HG02759 (cell line): ENCODE data around the gene B9D2.

Experiments used
- ATAC-seq: cut with Tn5 transposase; IDR thresholded peaks from one replicate; pipeline ENCODE4 v1.9.1; 2021; ENCODE audit warnings: mild to moderate bottlenecking, moderate library complexity; ENCODE audit not compliant: unreplicated experiment

B9D2 gene

DNA sequence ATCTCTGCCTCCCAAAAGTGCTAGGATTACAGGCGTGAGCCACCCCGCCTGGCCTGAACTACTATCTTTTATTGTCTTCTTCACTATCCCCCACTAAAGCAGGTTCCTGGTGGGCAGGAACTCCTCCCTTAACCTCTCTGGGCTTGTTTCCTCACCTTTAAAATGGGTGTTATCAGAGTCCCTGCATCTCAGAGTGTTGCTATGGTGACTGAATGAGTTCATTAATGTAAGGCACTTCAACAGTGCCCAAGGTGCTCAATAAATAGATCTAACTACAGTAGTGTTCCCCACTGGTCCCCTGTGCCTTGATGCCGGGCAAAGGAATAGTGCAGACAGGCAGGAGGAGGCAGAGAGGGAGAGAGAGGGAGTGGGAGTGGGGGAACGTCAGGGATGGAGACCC lies 33.5 kb downstream of the B9D2 start:
- ATAC-seq, result no peak

DNA sequence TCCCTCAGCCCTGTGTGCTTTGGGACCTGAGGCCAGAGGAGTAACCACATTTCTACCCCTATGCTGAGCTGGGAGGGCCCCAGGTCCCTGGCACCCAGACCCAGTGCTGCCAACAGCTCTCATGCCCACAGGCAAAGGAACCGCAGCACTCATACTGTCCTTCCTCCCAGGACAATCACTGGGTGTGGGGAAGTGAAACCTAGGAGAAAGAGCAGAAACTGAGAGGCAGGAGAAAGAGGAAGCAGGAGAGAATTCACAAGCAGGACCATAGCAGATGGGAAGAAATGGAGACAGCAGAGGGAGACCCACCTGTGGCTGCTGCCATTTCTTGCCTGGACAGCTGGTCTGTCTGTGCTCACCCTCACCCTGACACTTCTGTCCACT lies 35.1 kb downstream of the B9D2 start:
- ATAC-seq, result no peak

DNA sequence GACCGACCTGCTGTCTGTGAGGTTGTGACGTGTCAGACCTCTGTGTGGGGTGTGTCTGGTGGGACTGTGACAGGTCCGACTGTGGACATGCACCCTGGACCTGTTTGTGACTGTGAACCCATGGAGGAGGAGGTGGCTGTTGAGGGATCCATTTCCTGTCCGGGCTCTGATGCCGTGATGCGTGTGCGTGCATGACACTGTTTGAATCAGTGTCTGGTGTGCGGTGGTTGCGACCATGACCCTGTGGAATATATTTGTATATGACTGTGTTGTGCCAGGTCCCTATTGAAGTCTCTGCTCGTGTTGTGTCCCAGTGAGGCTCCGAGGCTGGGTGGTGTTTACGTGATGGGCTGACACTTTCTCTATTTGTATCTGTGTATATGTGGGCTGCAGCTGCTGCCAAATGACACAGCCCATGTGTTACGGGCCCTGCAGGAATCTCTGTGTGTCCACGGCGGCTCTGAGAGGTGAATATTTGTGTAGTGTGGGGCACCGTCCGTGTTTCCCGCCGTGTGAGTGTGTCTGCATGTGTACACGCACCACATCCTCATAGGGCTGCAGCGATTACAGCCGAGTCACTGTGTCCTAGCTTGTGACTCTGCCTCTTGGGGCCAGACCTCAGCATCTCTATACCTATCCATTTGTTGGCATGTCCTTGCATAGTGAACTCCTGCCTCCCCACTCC lies 35.6 kb downstream of the B9D2 start:
- peak; percentile 3 for ATAC-seq

DNA sequence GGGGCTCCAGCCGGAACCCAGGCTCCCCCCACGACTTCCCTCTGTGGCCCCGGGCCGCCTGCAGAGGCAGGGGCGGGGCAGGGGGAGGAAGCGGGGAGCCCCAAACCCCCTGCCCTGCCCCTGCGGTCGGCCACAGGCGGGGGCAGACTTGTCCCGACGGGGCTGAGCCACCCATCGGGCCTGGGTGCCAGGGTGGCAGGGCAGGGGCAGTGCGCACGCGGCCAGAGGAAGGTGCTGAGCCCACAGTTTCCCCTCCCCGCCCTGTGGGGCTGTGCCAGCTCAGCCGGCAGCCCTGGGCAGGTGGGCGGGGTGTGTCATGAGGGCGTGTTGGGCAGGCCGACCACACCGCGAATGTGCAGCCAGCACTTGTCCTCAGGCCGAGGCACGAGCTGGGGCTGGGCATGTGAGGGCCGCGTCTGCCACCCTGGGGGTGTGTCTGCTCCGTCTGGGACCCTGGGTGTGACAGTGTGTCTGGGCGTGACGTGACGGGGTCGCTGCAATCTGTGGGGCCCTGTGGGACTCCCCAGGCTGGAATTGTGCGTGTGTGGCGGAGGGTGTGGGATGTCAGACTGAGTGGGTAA lies 36.3 kb downstream of the B9D2 start:
- peak; percentile 61 for ATAC-seq

DNA sequence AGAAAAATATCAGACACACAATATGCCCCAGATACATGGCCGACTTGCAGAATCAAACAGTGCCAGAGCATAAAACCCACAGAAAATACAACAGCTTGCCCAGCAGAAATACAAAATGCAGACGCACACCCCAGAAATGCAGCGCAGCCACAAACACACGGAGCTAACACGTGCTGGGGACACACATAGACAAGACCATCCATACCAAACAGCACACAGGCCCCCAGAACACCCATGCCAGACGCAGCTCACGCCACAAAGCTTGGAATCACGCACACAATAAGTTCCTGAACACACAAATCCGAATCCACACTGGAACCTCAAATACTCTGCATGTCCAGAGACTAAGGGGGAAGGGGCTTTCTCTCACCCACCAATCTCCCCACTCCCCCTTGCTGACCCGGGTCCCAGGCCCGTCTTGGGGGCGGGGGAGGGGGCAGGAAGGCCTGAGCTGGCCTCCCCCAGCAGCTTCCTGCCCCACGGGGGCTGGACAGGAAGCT lies 36.8 kb downstream of the B9D2 start:
- ATAC-seq, result no peak

DNA sequence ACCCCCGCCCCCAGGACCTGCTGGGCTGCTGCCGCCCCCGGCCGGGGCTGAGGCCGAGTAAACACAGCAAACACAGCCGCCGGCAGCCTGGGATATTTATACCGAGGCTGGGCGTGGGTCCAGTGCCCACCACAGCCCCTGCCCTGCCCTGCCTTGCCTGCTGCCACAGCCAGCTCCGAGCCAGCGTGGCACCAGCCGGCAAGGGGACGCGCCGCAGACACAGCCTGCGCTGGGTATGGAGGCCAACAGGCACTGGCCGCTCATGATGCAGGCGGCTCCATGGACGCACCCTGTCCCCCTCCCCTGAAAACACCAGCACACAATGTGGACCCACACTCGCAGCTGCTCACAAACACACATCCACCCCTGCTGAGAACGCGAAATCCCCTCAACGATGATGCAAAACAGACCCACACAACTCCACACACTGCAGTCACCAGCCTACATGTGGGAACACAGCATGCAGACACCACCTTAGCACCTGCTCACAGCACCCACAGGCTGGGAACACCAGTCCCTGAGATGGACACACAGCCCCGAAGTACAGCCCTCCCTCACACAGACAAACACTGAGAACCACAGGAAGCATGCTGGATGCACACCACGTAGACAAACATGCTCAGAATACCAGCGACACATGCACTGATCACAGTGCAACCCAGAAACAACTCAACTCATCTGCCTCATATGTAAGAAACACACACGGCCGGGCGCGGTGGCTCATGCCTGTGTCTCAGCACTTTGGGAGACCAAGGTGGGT lies 37.8 kb downstream of the B9D2 start:
- ATAC-seq, result peak; percentile 27

DNA sequence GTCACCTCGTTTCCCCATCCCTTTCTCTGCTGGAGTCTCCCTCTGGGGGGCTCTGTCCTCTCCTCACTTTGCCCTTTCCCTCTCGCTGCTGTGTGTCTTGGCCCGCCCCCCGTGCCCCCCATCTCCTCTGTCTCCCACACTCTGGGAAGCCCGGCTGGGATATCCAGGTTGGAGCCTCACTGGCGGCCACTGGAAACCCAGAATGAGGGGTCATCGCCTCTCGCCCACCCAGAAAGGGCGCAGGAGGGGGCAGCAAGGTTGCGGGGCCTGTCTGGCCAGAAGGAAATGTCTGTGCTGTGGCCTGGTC lies 38.4 kb downstream of the B9D2 start:
- ATAC-seq, result no peak

DNA sequence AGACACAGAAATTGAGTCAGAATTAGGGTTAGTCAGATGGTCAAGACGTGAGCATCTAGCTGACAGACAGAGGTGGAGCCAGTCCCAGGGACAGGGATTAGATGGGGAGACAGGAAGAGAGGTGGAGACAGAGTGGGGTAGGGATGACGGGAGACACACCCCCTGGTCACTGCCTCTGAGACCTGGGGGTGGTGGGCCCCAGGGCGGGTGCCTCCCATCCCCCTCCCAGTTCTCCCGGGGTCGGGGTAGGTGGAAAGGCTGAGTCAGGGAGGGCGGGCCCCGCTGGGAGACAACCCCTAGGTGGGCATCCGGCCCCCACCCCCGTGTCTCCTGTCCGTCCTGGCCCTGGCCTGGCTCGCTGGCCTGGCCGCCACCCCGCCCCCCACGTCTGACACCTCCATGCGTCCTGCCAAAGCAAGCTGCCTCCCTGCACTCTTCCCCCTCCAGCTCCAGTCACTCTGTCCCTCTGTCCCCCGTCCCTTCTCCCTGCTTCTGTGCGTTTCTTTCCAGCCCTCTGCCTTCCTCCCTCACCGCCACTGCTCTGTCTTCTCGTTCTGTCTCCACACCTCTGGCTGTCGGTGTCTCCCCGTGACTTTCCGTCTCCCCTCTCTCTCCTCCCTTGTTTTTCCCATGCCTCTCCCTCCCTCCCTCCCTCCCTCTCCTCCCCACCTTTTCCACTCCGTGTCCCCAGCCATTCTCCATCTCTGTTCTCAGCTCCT lies 38.9 kb downstream of the B9D2 start:
- ATAC-seq, result no peak

DNA sequence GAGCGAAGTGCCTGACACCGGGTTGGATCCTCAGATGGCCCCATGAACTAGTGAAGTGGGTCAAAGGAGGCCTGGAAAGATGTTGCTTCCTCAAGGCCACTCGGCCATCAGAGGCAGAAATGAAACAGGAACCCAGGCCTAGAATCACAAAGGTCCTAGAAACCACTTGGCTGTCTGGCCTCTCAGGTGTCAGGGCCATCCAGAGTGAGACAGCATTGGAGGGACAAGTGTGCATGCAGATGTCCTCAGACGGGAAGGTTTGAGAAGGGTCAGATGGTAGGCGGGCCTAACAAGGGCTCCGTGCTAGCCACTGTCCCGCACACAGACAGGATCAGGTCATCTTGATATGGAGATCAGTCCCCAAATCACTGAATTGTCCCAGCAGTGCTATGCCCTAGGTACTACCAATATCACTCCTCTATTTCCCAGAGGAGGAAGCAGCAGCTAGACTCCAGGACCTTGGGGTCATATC lies 39.7 kb downstream of the B9D2 start:
- no peak for ATAC-seq

DNA sequence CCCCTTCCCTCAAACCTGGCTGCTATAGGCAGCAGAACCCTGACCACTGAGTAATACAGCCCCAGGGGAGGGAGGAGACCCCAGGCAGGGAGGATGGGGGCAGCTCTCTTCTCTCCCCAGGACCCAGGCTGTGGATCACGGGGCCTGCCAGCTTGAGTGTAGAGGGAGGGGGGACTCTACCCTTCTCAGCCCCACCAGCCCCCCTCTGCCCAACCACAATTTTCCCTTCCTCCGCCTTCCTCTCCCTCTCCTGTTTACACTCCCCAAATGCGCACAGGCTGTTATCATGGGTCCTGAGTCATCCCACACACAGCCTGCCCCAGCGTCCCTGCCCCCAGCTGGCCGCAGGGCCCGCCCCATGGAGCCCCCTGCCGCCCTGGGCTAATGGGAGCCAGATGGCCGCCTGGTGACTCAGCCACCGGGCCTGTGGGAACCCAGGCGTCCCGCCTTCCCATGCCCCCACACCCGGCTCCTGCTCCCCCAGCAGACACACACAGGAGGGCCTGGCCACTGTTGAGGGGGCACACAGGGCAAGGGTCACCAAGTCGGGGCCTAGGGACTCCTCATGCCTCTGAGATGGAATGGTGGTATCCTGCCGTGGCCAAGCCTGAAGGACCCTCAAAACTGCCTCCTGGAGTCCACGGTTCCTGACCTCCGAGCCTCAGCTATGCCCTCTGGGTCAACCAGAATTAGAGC lies 40.4 kb downstream of the B9D2 start:
- no peak for ATAC-seq

DNA sequence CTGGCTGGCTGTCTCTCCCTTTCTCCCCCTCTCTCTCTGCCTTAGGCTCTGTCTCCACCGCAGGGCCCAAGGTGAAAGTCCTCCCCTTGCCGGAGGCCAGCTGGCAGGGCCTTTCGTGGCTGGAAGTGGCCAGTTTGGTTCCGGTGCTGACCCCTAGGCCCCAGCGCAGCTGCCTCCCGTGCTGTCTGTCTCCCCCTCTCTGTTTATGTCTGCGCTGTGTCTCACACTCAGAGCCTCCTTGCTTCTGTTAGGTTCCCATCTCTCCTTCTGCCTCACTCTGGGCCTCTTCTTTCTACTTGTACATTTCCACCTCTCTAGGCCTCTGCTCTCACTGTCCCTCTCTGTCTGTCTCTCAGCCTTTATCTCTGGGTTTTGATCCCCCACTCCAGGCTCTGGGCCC lies 40.9 kb downstream of the B9D2 start:
- ATAC-seq, result no peak

DNA sequence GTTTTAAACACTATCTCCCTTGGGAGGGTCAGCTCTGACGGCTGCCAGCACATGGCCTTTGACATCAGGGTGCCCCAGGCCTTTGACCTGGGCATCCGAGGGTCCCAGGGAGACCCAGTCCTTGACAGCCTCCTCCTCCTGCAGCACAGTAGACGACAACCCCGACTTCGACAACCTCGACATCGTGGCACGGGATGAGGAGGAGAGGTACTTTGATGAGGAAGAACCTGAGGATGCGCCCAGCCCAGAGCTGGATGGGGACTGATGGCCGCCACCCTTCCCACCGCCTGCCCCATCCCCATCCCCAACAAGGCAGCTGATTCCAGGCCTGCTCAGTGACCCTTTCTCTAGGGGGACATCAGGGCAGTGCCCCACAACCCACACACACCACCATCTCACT lies 41.5 kb downstream of the B9D2 start:
- ATAC-seq, result no peak

DNA sequence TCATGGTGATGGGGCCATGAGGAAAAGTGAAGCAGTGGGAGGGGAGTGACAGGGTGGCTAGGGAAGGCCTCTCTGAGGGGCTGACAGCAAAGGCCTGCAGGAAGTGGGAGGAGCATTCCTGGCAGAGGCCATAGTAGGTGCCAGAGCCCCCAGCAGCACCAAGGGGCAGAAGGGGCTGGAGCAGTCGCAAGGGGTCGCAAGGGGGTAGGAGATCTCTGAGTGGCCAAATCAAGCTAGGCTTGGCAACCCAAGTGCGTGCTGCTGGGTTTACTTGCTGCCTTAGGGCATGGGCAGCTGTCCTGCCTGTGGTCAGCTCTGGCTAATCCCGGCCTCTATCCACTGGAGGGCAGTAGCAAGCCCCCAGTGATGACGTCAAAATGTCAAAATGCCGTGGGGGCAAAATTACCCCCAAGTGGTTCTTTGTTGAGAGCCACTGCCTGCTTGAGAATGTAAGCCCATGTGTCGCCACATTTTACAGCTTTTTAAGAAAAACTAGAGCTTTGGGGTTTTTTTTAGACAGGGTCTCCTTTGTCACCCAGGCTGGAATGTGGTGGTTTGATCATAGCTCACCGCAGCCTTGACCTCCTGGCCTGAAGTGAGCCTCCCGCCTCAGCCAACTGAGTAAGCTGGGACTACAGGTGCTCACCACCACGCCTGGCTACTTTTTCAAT lies 42.2 kb downstream of the B9D2 start:
- ATAC-seq, result no peak

DNA sequence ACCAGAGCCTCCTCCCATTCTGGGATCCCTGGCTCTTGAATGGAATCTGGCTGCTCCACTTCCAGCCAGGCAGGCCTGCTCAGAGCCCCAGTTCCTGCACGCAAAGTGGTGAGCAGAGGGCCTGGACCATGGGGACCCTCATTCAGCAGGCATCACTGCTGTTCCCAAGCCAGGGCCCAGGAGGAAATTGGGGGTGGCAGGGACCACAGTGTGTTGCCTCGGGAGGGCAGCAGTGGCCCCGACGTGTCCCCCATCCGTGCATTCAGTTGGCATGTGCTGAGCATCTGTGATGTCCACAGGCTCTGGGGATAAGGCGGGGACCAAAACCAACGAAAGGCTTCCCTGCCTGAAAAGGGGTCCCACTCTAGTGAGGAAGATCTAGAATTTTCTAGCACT lies 42.7 kb downstream of the B9D2 start:
- ATAC-seq, result no peak

DNA sequence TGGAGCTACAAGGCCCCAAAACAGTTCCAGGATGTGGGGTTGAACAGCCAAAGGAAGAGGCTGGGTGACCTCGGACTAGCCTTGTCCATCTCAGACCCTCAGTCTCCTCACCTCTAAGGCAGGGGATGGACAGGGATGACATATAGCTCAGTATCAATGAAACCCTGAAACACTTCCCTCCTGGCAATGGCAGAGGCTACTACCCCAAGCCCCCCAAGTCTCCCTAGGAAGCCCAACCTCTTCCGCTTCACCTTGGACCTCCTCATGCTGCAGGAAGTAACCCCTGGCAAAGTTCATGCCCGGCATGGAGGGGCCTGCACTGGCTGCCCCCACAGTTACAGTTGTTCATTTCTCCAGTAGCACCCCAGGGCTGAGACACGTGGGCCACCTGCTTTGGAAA lies 43.4 kb downstream of the B9D2 start:
- ATAC-seq, result no peak

DNA sequence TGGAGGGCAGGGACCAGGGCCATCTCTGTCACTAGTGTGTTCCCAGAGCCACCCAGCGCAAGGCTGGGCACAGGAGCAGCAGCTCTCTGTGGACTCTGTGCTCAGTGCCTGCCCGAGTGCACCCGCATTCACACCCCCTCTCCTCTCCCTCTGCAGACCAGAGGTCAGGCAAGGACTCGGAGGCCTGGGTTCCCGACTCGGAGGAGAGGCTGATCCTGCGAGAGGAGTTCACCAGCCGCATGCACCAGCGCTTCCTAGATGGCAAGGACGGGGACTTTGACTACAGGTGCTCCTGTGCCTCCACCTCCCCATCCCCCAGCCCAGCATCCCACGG lies 43.8 kb downstream of the B9D2 start:
- no peak for ATAC-seq

DNA sequence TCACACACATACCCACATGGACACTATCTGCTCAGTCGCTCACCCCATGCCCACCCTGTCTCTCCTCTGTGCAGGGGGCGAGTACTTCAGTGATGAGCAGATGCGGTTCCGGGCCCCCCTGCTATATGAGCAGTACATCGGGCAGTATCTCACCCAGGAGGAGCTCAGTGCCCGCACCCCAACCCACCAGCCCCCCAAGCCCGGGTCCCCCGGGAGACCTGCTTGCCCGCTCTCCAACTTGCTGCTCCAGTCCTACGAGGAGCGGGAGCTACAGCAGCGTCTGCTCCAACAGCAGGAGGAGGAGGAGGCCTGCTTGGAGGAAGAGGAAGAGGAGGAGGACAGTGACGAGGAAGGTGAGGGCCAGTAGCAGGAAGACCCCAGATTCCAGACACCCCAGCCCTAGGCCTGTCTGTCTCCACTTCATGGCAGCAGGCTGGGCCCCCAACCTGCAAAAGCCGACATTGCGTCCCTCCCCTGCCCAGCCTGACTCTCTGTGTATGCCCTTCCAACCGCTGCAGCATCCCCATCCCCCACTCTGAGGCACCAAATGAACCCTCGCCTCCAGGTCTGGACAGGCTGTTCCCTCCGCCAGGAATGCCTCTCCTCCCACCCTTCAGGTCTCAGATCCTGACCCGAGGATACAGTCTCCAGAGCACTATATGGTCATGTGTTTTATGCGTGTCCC lies 44.3 kb downstream of the B9D2 start:
- no peak for ATAC-seq

DNA sequence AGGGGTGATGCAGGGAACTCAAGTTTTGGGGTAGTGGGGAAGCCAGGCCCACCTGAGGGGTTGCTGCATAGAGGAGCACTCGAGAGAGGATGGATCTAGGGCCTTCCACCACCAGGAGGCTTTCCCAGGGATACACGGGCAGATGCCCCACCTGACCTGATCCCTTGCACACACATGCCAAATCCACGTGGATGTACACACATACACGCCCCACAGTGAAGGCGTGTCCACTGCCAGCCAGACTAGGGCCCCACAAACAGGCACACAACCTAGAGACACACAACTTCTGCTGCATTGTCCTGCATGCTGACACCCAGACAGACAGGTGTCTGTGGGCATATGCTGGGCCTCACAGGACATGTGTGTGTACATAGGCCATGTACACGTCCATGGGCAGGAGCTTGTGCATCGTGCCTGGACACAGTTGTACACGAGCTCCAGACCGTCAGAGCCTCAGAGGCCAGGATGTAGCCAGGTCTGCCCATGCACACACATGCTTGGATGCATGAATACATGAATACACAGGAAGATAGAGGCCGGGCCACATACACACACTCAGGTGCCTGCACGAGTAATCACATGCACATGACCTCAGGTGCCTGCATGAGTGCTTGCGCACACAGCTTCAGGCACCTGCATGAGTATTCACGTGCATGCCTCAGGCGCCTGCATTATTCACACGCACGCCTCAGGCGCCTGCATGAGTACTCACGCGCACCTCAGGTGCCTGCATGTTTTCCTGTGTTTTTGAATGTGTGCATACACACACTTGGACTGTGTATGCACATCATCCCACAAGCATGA lies 45.1 kb downstream of the B9D2 start:
- no peak for ATAC-seq

DNA sequence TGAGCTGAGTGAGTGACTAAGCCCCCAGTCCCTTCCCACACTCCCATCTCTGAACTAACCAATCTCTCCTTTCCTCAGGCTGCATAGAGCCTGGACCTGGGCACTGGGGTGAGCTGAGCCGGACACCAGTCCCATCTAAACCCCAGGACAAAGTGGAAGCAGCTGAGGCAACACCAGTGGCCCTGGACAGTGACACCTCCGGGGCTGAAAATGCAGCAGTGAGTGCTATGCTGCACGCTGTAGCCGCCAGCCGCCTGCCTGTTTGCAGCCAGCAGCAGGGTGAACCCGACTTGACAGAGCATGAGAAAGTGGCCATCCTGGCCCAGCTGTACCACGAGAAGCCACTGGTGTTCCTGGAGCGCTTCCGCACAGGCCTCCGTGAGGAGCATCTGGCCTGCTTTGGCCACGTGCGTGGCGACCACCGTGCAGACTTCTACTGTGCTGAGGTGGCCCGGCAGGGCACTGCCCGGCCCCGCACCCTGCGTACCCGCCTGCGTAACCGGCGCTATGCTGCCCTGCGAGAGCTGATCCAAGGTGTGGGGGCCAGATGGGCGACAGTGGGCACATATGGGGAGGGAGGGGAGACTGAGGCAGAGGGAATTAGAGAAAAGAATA lies 47.5 kb downstream of the B9D2 start:
- no peak for ATAC-seq
